A549 (cell line): ENCODE data around the gene SPC24.

ENCODE experiments used
- EHMT2 ChIP-seq: fragments of 200-600 bp; sonication (generic); IDR thresholded peaks from 2 replicates; pipeline ENCODE4 v1.6.1; 2016; ENCODE audit warnings: antibody characterized with exemption, low read depth, mild to moderate bottlenecking, moderate library complexity
- FOXS1 ChIP-seq: fragments of 250-450 bp; sonication (Bioruptor Pico); IDR thresholded peaks from 2 replicates; pipeline ENCODE4 v1.5.0; 2020; ENCODE audit warnings: mild to moderate bottlenecking, moderate library complexity
- NR3C1 ChIP-seq: fragments of >200 bp; sonication (Bioruptor Twin); formaldehyde crosslinking; IDR thresholded peaks from 3 replicates; pipeline ENCODE4 v1.6.1; 2017
- RAD21 ChIP-seq, 2 experiments: fragments of >200 bp in 1 of 2; sonication (Bioruptor Twin) in 1 of 2; formaldehyde crosslinking in 1 of 2; IDR thresholded peaks in 1 of 2; conservative IDR thresholded peaks in 1 of 2; 2 replicates in 1 of 2; 3 replicates in 1 of 2; pipeline ENCODE4 v1.6.1; 2012 to 2018; ENCODE audit warnings: inconsistent platforms in 1 of 2
- RARB ChIP-seq: fragments of 250-450 bp; sonication (Bioruptor Pico); IDR thresholded peaks from 2 replicates; pipeline ENCODE4 v1.8.0; 2021; ENCODE audit warnings: mild to moderate bottlenecking, moderate library complexity
- RCOR1 ChIP-seq: fragments of 150-350 bp; IDR thresholded peaks from 2 replicates; pipeline ENCODE4 v1.6.1; 2014; ENCODE audit warnings: antibody characterized with exemption, low read length, low read depth
- RFX5 ChIP-seq: fragments of 450-650 bp; IDR thresholded peaks from 2 replicates; pipeline ENCODE4 v1.7.1; 2014; ENCODE audit warnings: antibody characterized with exemption, mild to moderate bottlenecking, moderate library complexity
- SREBF2 ChIP-seq: fragments of 450-650 bp; IDR thresholded peaks from 2 replicates; pipeline ENCODE4 v1.6.1; 2014; ENCODE audit warnings: mild to moderate bottlenecking, moderate library complexity
- TF ChIP-seq, protein P1 (sequence below): fragments of >200 bp; sonication (Bioruptor Twin); formaldehyde crosslinking; IDR thresholded peaks from 3 replicates; pipeline ENCODE4 v1.5.1; 2016
- TF ChIP-seq, protein P2 (sequence below): IDR thresholded peaks from 2 replicates; pipeline ENCODE4 v1.6.1; 2012
- TF ChIP-seq, protein P3 (sequence below): IDR thresholded peaks from 2 replicates; pipeline ENCODE4 v1.6.1; 2012; ENCODE audit warnings: low read depth, borderline replicate concordance

DNA sequence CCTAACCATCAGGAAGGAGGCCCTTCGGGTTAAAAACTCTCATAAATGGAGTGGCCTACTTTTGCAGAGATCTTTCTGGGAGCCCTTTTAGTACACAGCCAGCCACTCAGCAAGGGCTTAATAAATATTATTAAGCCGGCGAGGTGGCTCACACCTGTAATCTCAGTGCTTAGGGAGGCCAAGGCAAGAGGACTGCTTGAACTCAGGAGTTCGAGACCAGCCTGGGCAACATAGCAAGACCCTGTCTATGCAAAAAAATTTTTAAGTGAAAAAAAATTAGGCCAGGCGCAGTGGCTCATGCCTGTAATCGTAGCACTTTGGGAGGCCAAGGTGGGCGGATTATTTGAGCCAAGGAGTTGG is 42.6 kb upstream of the SPC24 start:
- TF ChIP-seq, protein P1, sequence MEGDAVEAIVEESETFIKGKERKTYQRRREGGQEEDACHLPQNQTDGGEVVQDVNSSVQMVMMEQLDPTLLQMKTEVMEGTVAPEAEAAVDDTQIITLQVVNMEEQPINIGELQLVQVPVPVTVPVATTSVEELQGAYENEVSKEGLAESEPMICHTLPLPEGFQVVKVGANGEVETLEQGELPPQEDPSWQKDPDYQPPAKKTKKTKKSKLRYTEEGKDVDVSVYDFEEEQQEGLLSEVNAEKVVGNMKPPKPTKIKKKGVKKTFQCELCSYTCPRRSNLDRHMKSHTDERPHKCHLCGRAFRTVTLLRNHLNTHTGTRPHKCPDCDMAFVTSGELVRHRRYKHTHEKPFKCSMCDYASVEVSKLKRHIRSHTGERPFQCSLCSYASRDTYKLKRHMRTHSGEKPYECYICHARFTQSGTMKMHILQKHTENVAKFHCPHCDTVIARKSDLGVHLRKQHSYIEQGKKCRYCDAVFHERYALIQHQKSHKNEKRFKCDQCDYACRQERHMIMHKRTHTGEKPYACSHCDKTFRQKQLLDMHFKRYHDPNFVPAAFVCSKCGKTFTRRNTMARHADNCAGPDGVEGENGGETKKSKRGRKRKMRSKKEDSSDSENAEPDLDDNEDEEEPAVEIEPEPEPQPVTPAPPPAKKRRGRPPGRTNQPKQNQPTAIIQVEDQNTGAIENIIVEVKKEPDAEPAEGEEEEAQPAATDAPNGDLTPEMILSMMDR = 0 out of 3 replicates have a peak, but pooled peaks have one; percentile 3
- no peak for TF ChIP-seq RAD21 (conservative IDR thresholded peaks at IDR 0.05 in 1 of 2, IDR thresholded peaks at IDR 0.05 in 1 of 2)
- no peak for TF ChIP-seq FOXS1
- TF ChIP-seq, protein P2, sequence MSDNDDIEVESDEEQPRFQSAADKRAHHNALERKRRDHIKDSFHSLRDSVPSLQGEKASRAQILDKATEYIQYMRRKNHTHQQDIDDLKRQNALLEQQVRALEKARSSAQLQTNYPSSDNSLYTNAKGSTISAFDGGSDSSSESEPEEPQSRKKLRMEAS = no peak; the same call in 1 of the 2 replicates
- TF ChIP-seq EHMT2 = no peak
- TF ChIP-seq RCOR1 = no peak
- no peak for TF ChIP-seq SREBF2
- no peak for TF ChIP-seq RARB (CRISPR knock-in tag)
- no peak for TF ChIP-seq NR3C1
- TF ChIP-seq, protein P3, sequence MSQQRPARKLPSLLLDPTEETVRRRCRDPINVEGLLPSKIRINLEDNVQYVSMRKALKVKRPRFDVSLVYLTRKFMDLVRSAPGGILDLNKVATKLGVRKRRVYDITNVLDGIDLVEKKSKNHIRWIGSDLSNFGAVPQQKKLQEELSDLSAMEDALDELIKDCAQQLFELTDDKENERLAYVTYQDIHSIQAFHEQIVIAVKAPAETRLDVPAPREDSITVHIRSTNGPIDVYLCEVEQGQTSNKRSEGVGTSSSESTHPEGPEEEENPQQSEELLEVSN = no peak
- TF ChIP-seq RFX5 = no peak
